HCT116 (cell line): Measurements from ENCODE around the gene ARR3. TPM values are rescaled to one million over a fixed set of nuclear protein-coding genes. Genes with fewer than 3 reads are reported as not detected.
A peak's percentile ranks its signal among the peaks of the same experiment; 100 is the strongest.
"Not testable (repeated sequence)": the region's sequence is repeated elsewhere in the genome, so short reads cannot be mapped to it uniquely, and the experiment has no call there.

ENCODE experiments used
- ATAC-seq: fragments of 200-7000 bp; cut with Tn5 transposase; 2 replicates; pipeline ENCODE4 v1.9.1; 2020; ENCODE audit warnings: mild to moderate bottlenecking, moderate library complexity
- BruUV-seq: library from RNA; stranded (reverse); fragments of 400-500 nt; replicated peaks from 2 replicates; lab custom pipeline; 2021; lab: Mats Ljungman, UMichigan
- CTCF ChIA-PET: fragments of 300-600 bp; sonication (Branson Sonifier 250); formaldehyde crosslinking; loops from one replicate; lab custom pipeline; 2021; ENCODE audit warnings: antibody characterized with exemption; lab: Charles Lee
- POLR2A ChIA-PET: fragments of 300-600, 350-600 bp; sonication (Branson Sonifier 250); formaldehyde crosslinking; loops from one replicate; lab custom pipeline; 2021; ENCODE audit warnings: antibody characterized with exemption; lab: Charles Lee
- RAD21 ChIA-PET, 2 experiments: fragments of 300-600 bp; sonication (Branson Sonifier 250); formaldehyde crosslinking; loops; one replicate each; lab custom pipeline; 2023; ENCODE audit warnings: low total read pairs in 2 of 2; ENCODE audit not compliant: uncharacterized antibody in 2 of 2, unreplicated experiment in 2 of 2, low non-redundant PET in 1 of 2; lab: Charles Lee
- DNase-seq: peaks from one replicate; pipeline ENCODE4 v3.0.0-alpha.2; 2010; ENCODE audit warnings: low read depth, low spot score
- H2AFZ ChIP-seq: fragments of 200-600 bp; shearing (Covaris generic), sonication (generic); 2 replicates; pipeline ENCODE4 v1.6.1; 2017; ENCODE audit warnings: low read depth, mixed run types, mixed read lengths, antibody characterized with exemption, low read length; ENCODE audit not compliant: poor library complexity, severe bottlenecking
- H3K27ac ChIP-seq: 2 replicates; pipeline ENCODE4 v1.5.1; 2012; ENCODE audit warnings: low read depth, low read length
- H3K27me3 ChIP-seq: fragments of 200-600 bp; sonication (generic); 2 replicates; pipeline ENCODE4 v1.6.1; 2016; ENCODE audit warnings: mixed run types, low read length, mixed read lengths; ENCODE audit not compliant: insufficient read depth
- H3K36me3 ChIP-seq, 2 experiments: fragments of 200-500 bp in 1 of 2; fragments of 200-600 bp in 1 of 2; sonication (Bioruptor generic) in 1 of 2; sonication (generic) in 1 of 2; 2 replicates each; pipeline versions ENCODE4 v1.5.1 to v1.6.1; 2014 to 2016; ENCODE audit warnings: low read length in 2 of 2, inconsistent platforms in 1 of 2, mixed read lengths in 1 of 2, mixed run types in 1 of 2; ENCODE audit not compliant: insufficient read depth in 2 of 2, control insufficient read depth in 1 of 2
- H3K4me1 ChIP-seq, 2 experiments: fragments of 200-600 bp in 1 of 2; sonication (generic) in 1 of 2; 2 replicates each; pipeline versions ENCODE4 v1.5.1 to v1.6.1; 2012 to 2017; ENCODE audit warnings: low read length in 2 of 2, inconsistent platforms in 1 of 2, mild to moderate bottlenecking in 1 of 2, mixed read lengths in 1 of 2, mixed run types in 1 of 2, moderate library complexity in 1 of 2; ENCODE audit not compliant: insufficient read depth in 2 of 2, control insufficient read depth in 1 of 2
- H3K4me2 ChIP-seq: fragments of 200-600 bp; sonication (generic); 2 replicates; pipeline ENCODE4 v1.6.1; 2017; ENCODE audit warnings: mixed run types, low read length, mixed read lengths
- H3K4me3 ChIP-seq, 2 experiments: fragments of 200-600 bp in 1 of 2; sonication (generic) in 1 of 2; replicated peaks in 1 of 2; 2 replicates each; pipeline ENCODE4 v1.5.1; 2011 to 2016; ENCODE audit warnings: low read length in 2 of 2, control low read depth in 1 of 2, low read depth in 1 of 2, mild to moderate bottlenecking in 1 of 2, mixed read lengths in 1 of 2, mixed run types in 1 of 2
- H3K79me2 ChIP-seq: fragments of 200-600 bp; sonication (generic); 2 replicates; pipeline ENCODE4 v1.6.1; 2017; ENCODE audit warnings: mild to moderate bottlenecking, mixed run types, low read length, moderate library complexity, mixed read lengths; ENCODE audit not compliant: insufficient read depth
- H3K9ac ChIP-seq: fragments of 200-600 bp; sonication (generic); 2 replicates; pipeline ENCODE4 v1.6.1; 2016; ENCODE audit warnings: low read length, mixed read lengths
- H3K9me2 ChIP-seq: fragments of 200-600 bp; sonication (generic), shearing (Covaris generic); 2 replicates; pipeline ENCODE4 v1.6.1; 2017; ENCODE audit warnings: mixed run types, mild to moderate bottlenecking, moderate library complexity; ENCODE audit not compliant: insufficient read depth
- H3K9me3 ChIP-seq, 2 experiments: fragments of 200-500 bp in 1 of 2; fragments of 200-600 bp in 1 of 2; sonication (Bioruptor generic) in 1 of 2; sonication (generic) in 1 of 2; 2 replicates each; pipeline ENCODE4 v1.6.1; 2014 to 2017; ENCODE audit warnings: low read length in 2 of 2, mixed read lengths in 2 of 2, inconsistent platforms in 1 of 2, low read depth in 1 of 2, mild to moderate bottlenecking in 1 of 2, mixed run types in 1 of 2, moderate library complexity in 1 of 2; ENCODE audit not compliant: control insufficient read depth in 1 of 2, insufficient read depth in 1 of 2
- H4K20me1 ChIP-seq: fragments of 200-600 bp; sonication (generic), shearing (Covaris generic); 2 replicates; pipeline ENCODE4 v1.6.1; 2017; ENCODE audit warnings: mixed run types, mild to moderate bottlenecking, moderate library complexity; ENCODE audit not compliant: insufficient read depth
- CBX3 ChIP-seq: IDR thresholded peaks from 2 replicates; pipeline ENCODE4 v1.6.1; 2012; ENCODE audit warnings: low read depth
- FOSL1 ChIP-seq: IDR thresholded peaks from 2 replicates; pipeline ENCODE4 v1.6.1; 2012; ENCODE audit warnings: low read depth
- JUND ChIP-seq: IDR thresholded peaks from 2 replicates; pipeline ENCODE4 v1.6.1; 2012
- REST ChIP-seq: IDR thresholded peaks from 2 replicates; pipeline ENCODE4 v1.6.1; 2012; ENCODE audit warnings: low read depth
- SP1 ChIP-seq: IDR thresholded peaks from 2 replicates; pipeline ENCODE4 v1.6.1; 2012; ENCODE audit warnings: low read depth
- intact Hi-C: fragments of 100-400 bp; cut with micrococcal nuclease; formaldehyde crosslinking; loops from 2 replicates; pipeline ENCODE4 v1.10.0; 2022
- total RNA-seq: library from RNA; stranded (reverse); gene quantifications from one replicate; pipeline ENCODE4 v1.2.1, GENCODE V29; 2021; ENCODE audit not compliant: unreplicated experiment

The ARR3 gene
- total RNA-seq, 1 experiment from 2014 or later = not detected

DNA sequence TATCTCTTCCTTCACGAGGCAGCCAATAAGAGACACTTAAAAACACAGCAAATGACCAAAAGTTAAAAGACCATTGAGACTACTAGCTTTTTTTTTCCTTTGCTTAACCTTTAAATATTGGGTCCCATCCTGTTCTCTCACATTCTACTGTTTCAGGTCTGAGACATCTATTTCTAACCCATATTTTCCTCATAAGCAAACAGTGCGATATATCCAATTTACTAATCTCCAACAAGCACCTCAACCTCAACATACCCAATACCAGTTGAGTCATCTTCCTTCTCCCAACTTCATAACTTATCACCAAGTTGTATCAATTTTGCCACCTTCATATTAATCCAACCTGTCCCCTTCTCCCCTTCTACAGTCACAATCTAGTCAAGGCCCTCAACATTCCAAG lies 26.6 kb upstream of the ARR3 start (continued):
- TF ChIP-seq REST = no peak
- TF ChIP-seq, all 23 proteins: peak for 0

- H3K27me3 ChIP-seq, CTCF ChIA-PET, H3K9me3 ChIP-seq, POLR2A ChIA-PET, H3K36me3 ChIP-seq, H3K9ac ChIP-seq, H4K20me1 ChIP-seq, H3K79me2 ChIP-seq, H3K9me2 ChIP-seq, H3K4me3 ChIP-seq, BruUV-seq, RAD21 ChIA-PET, H2AFZ ChIP-seq, H3K27ac ChIP-seq, intact Hi-C loops: not testable (repeated sequence)
- 0 out of 2 replicates have a peak, but pooled peaks have one; percentile 21 for TF ChIP-seq SP1
- peak; percentile 29; the same call in 1 of the 2 replicates for TF ChIP-seq JUND
- TF ChIP-seq CBX3 = 0 out of 2 replicates have a peak, but pooled peaks have one; percentile 47
- peak; percentile 49 for TF ChIP-seq FOSL1
- peak; percentile 58 for ATAC-seq
- peaks cover 0 to 12% of the 10 kb centered on the region in 2 experiments; a peak in 1 of 4 replicates for H3K4me1 ChIP-seq
- H3K4me2 ChIP-seq = peak overlapping the region; percentile 19
- DNase-seq = peak; percentile 34
Observed at GRCh38 chrX:70243601-70244000, 24.5 kb upstream of the ARR3 start.
